ENCODE measurements around the gene CASP2.
"Not testable (repeated sequence)": the region's sequence is repeated elsewhere in the genome, so short reads cannot be mapped to it uniquely, and the experiment has no call there.

CASP2 gene

GRCh38 chr7:143265017-143265693, 23.0 kb upstream of the CASP2 start:
- no peak for DNase-seq

GRCh38 chr7:143269251-143269650, 18.9 kb upstream of the CASP2 start:
- DNase-seq, result no peak

DNA sequence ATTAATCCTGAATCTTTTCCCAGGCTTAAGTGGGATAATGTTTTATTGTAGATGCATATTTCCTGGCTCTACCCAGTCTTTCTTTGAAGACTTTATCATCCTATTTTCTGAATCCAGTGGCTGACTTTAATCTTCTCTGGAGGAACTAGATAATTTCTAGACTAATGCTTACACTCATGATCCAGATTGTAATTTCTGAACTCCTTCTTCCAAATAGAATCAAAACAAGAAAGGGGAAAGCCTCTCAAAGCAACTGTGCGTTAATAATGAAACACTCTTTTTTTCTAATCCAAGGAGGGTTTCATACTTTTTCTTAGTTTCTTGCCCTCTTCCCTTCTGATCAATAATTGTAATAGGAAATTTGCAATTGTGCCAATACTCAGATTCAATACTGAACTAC, 16.9 kb upstream of the CASP2 start:
- no peak for DNase-seq

DNA sequence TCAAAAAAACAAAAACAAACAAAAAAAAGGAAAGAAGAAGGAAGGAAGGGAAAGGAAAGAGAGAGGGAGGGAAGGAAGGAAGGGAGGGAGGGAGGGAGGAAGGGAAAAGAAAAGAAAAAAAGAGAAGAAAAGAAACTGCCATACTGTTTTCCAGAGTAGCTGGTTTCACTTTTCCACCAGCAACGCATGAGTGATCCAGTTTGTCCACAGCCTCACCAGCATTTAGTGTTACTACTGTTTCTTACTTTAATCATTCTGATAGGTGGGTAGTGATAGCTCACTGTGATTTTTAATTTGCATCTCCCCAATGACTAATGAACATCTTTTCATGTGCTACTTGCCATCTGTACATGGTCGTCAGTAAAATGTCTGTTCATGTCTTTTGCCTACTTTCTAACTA, 15.3 kb upstream of the CASP2 start:
- DNase-seq, result no peak

DNA sequence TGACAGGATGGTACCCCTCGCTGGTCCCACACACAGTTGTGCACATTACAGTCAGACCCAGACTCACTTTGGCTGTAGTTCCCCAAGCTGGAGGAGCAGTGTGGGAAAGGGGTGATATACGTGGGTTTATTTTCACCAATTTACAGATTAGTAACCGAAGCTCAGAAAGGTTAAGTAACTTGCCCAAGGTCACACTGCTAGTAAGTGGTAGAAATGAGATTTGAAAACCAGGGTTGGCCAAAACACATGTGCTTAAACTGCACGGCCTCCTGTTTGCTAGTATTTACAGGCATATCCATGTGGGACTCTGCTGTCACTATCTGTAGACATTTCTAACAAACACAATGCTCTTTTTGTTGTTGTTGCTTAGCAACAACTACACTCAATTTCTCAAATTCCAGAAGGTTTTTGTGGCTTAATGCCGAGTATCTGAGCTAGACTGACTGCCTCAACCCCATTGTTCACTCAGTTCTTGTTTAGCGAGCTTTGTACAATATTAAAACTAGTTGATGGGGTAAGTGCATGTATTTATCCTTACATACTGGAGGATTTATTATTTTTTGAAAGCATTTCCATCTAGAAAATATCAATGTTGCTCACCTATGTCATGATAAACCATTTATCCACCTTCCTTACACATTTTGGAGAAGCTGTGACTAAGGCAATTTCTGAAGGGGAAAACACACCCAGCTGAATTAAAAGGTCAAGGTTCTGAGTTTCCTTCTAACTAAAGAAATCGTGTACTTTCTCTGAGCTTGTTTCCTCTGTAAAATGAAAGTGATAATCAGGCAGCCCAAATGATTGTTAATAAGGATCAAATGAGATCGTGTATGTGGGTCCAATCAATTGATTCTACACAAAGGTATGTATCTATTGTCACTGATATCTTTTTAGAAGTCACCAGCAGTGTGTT, 8.7 kb upstream of the CASP2 start:
- no peak for DNase-seq

- DNase-seq, result no peak
These were observed 8.0 kb upstream of the CASP2 start for GRCh38 chr7:143280160-143280559.

DNA sequence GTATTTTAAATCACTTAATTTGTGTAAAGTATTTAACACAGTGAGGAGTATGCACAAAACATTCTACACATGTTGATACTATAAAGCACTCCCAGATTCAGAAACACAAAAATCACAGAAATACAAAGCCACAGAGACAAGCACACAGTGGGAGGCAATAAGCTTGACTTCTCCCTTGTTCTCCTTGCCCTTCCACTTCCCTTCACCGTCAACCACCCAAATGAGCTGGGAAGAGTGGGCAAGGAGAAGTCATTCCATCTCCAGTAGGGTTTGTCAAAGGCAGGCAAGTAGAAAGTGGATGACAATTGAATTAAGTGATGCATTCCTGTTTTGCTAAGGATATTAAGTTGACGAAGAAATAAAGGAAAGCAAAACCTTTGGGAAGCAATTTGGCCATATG, 7.6 kb upstream of the CASP2 start:
- no peak for DNase-seq

GRCh38 chr7:143281529-143281928, 6.6 kb upstream of the CASP2 start:
- no peak for DNase-seq

GRCh38 chr7:143282124-143282523, 6.0 kb upstream of the CASP2 start:
- DNase-seq, result no peak

DNA sequence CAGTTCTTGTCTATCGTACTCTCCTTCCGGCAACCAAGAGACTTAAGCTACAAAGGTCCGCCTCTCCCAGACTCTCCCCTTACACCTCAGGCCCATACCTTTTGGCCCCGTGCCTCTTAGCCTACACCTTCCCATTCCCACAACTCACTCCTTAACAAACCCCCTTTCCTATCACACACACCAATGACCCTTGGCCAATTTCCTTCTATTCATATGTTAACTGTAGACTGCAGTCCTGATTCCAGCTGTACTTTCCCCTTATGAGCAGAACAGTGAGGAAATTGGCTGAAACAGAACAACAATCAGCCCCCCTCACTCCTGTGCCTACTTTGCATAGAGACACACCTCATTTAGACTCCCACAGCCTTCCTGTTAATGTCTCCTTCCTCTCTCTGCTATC, 4.8 kb upstream of the CASP2 start:
- DNase-seq, result no peak

GRCh38 chr7:143284591-143285469, 3.3 kb upstream of the CASP2 start, which contains the start of gene TMEM139:
TMEM139 (plus strand) TSS chr7:143284958; CDS start chr7:143285958, 1,000 bp downstream.
- DNase-seq, result no peak

- no peak for DNase-seq
These were observed 2.7 kb upstream of the CASP2 start for GRCh38 chr7:143285470-143285778.

DNA sequence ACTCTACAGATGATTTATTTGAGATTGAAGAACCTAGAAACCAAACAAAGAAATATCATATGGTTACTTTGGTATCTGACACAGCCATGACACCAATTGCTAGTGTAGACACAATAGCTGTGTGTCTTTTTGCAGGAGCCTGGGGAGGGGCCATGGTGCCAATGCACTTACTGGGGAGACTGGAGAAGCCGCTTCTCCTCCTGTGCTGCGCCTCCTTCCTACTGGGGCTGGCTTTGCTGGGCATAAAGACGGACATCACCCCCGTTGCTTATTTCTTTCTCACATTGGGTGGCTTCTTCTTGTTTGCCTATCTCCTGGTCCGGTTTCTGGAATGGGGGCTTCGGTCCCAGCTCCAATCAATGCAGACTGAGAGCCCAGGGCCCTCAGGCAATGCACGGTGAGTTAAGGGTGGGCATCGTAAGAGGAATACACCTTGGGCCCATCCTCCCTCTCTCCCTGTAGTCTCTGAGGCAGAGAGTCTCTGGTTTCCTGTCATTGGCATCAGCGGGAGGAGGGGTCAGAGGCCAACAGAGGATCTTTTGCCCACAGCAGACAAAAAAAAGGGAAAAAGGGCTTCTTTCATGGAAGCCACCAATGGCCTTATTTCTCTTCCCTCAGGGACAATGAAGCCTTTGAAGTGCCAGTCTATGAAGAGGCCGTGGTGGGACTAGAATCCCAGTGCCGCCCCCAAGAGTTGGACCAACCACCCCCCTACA, 2.2 kb upstream of the CASP2 start:
- DNase-seq, result no peak

- DNase-seq, result no peak
These were observed 1.6 kb upstream of the CASP2 start for GRCh38 chr7:143286522-143286890.

DNA sequence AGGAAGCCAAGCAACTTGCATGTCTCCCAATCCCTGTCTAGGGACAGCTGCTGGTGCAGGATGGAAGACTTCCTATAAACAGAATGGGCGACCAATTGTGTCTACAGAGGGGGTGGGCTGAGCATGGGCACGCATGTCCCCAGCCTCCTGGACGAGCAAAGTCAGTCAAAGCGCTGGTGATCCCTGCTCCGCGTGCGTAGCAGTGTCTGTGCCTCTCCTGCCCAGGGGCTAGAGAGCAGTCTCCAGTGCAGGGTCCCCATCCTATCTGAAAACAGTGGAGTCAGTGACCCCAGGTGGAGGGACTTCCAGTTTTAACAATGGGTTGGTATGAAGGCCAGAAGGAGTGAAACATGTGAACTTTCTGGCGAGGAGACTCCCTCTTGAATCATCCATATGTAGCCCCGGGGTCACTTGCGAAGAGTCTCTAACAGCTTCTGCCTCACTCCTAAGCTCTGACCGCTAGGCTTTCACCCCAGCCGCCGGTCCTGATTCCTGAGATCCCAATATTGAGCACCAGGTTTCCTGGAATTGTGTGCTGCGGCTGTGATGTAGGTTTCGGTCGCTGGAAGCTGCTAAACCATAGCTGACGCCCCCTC, 714 bp upstream of the CASP2 start:
- DNase-seq, result no peak

GRCh38 chr7:143288836-143289235, 685 bp downstream of the CASP2 start:
- DNase-seq, result no peak

- DNase-seq, result no peak
These were observed 1.3 kb downstream of the CASP2 start for GRCh38 chr7:143289421-143289820.

GRCh38 chr7:143289888-143290287, 1.7 kb downstream of the CASP2 start:
- not testable (repeated sequence) for DNase-seq

GRCh38 chr7:143290293-143290692, 2.1 kb downstream of the CASP2 start:
- no peak for DNase-seq

- no peak for DNase-seq
These were observed 4.7 kb downstream of the CASP2 start for GRCh38 chr7:143292876-143293275.

GRCh38 chr7:143295870-143296269, 7.7 kb downstream of the CASP2 start:
- DNase-seq, result no peak

DNA sequence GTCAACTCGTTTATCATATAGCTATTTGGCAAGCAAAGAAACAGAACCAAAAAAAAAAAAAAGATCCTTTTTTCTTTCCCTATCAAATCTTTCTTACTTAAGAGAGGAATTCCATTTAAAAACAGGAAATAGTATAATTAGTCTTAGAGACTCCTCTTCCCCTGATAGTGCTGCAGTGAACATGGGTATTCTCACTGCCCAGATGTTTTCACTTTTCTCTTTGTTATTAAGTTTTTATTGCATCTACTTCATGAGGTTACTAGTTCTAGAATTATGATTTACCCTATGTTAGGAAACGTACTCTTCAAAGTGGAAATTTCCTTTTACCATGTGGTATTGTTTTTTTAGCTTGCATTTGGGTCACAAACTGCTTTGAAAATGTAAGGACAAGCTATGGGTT, 8.5 kb downstream of the CASP2 start:
- DNase-seq, result no peak

All from activated T-cell treated with anti-CD3 and anti-CD28 coated beads for 4 hours (primary cell).